WTC11 (cell line): Measurements from ENCODE around the gene OPCML. TPM values are rescaled to one million over a fixed set of nuclear protein-coding genes. Genes with fewer than 3 reads are reported as not detected.

Experiments
- ATAC-seq: fragments of 200-7000 bp; cut with Tn5 transposase; 2 replicates; pipeline ENCODE4 v1.10.0; 2021; ENCODE audit warnings: mild to moderate bottlenecking, moderate library complexity
- CTCF ChIA-PET: fragments of 300-600 bp; sonication (Branson Sonifier 250); formaldehyde crosslinking; loops from one replicate; lab custom pipeline; 2021; ENCODE audit warnings: antibody characterized with exemption; lab: Charles Lee
- POLR2A ChIA-PET: fragments of 350-600 bp; sonication (Branson Sonifier 250); formaldehyde crosslinking; loops from one replicate; lab custom pipeline; 2021; ENCODE audit warnings: antibody characterized with exemption; lab: Charles Lee
- DNase-seq: peaks from one replicate; pipeline ENCODE4 v3.0.0; 2021; ENCODE audit warnings: low spot score
- H3K27ac Mint-ChIP-seq: 2 replicates; pipeline ENCODE4 v1.8.0; 2021; ENCODE audit warnings: mixed read lengths
- H3K27me3 Mint-ChIP-seq: 2 replicates; pipeline ENCODE4 v1.8.0; 2021; ENCODE audit warnings: low read depth, mild to moderate bottlenecking, moderate library complexity, mixed read lengths
- H3K36me3 Mint-ChIP-seq: 2 replicates; pipeline ENCODE4 v1.8.0; 2021; ENCODE audit warnings: mixed read lengths
- H3K4me1 Mint-ChIP-seq: 2 replicates; pipeline ENCODE4 v1.8.0; 2022; ENCODE audit warnings: mixed read lengths
- H3K4me3 Mint-ChIP-seq: 2 replicates; pipeline ENCODE4 v1.8.0; 2021; ENCODE audit warnings: mild to moderate bottlenecking, moderate library complexity, mixed read lengths
- H3K9me3 Mint-ChIP-seq: 2 replicates; pipeline ENCODE4 v1.8.0; 2021; ENCODE audit warnings: mixed read lengths
- CREM ChIP-seq: sonication (generic); formaldehyde crosslinking; IDR thresholded peaks from 2 replicates; pipeline ENCODE4 v1.8.1; 2022; ENCODE audit warnings: mild to moderate bottlenecking, missing genetic modification reagents, moderate library complexity
- ELF4 ChIP-seq: sonication (generic); formaldehyde crosslinking; IDR thresholded peaks from 2 replicates; pipeline ENCODE4 v1.8.1; 2022; ENCODE audit warnings: low read depth, mild to moderate bottlenecking, moderate library complexity, missing genetic modification reagents
- ETV6 ChIP-seq: sonication (generic); formaldehyde crosslinking; IDR thresholded peaks from 2 replicates; pipeline ENCODE4 v1.8.1; 2022; ENCODE audit warnings: mild to moderate bottlenecking, missing genetic modification reagents
- FOXK1 ChIP-seq: sonication (generic); formaldehyde crosslinking; IDR thresholded peaks from 2 replicates; pipeline ENCODE4 v1.8.0; 2022; ENCODE audit warnings: mild to moderate bottlenecking, moderate library complexity, missing genetic modification reagents
- GTF2I ChIP-seq: fragments of 250-450 bp; sonication (Bioruptor Pico); conservative IDR thresholded peaks from 2 replicates; pipeline ENCODE4 v1.4.0; 2021; ENCODE audit warnings: mild to moderate bottlenecking
- HMGA2 ChIP-seq: fragments of 250-450 bp; sonication (Bioruptor Pico); IDR thresholded peaks from 2 replicates; pipeline ENCODE4 v1.4.0; 2021; ENCODE audit warnings: mild to moderate bottlenecking, moderate library complexity
- IRF2 ChIP-seq: sonication (generic); formaldehyde crosslinking; IDR thresholded peaks from 2 replicates; pipeline ENCODE4 v1.8.0; 2022; ENCODE audit warnings: low read depth, missing genetic modification reagents, borderline replicate concordance
- NFYB ChIP-seq: sonication (generic); formaldehyde crosslinking; conservative IDR thresholded peaks from 2 replicates; pipeline ENCODE4 v1.8.0; 2022; ENCODE audit warnings: low read depth, missing genetic modification reagents
- NR1H2 ChIP-seq: sonication (generic); formaldehyde crosslinking; IDR thresholded peaks from 2 replicates; pipeline ENCODE4 v1.9.0; 2021; ENCODE audit warnings: mild to moderate bottlenecking, moderate library complexity, missing genetic modification reagents
- NR3C1 ChIP-seq: sonication (generic); formaldehyde crosslinking; conservative IDR thresholded peaks from 2 replicates; pipeline ENCODE4 v1.8.1; 2023; ENCODE audit warnings: low read depth, mild to moderate bottlenecking, missing genetic modification reagents
- PRRX2 ChIP-seq: fragments of 250-450 bp; sonication (Bioruptor Pico); IDR thresholded peaks from 2 replicates; pipeline ENCODE4 v1.8.0; 2021; ENCODE audit warnings: mild to moderate bottlenecking
- SP1 ChIP-seq: sonication (generic); formaldehyde crosslinking; conservative IDR thresholded peaks from 2 replicates; pipeline ENCODE4 v1.8.1; 2022; ENCODE audit warnings: missing genetic modification reagents
- TEAD1 ChIP-seq: sonication (generic); formaldehyde crosslinking; IDR thresholded peaks from 2 replicates; pipeline ENCODE4 v1.8.0; 2022; ENCODE audit warnings: mild to moderate bottlenecking, missing genetic modification reagents
- TP53 ChIP-seq: sonication (generic); formaldehyde crosslinking; IDR thresholded peaks from 2 replicates; pipeline ENCODE4 v1.8.1; 2023; ENCODE audit warnings: mild to moderate bottlenecking, missing genetic modification reagents
- total RNA-seq: library from RNA; stranded (reverse); gene quantifications from 3 replicates; pipeline ENCODE4 v1.2.3, GENCODE V29; 2021
- TF ChIP-seq, protein P1 (sequence below): fragments of 250-450 bp; sonication (Bioruptor Pico); IDR thresholded peaks from 2 replicates; pipeline ENCODE4 v1.9.0; 2021; ENCODE audit warnings: mild to moderate bottlenecking, borderline replicate concordance
- TF ChIP-seq, protein P2 (sequence below): fragments of 250-450 bp; sonication (Bioruptor Pico); IDR thresholded peaks from 2 replicates; pipeline ENCODE4 v2.1.2; 2022; ENCODE audit warnings: mild to moderate bottlenecking, moderate library complexity
- TF ChIP-seq, protein P3 (sequence below): sonication (generic); formaldehyde crosslinking; conservative IDR thresholded peaks from 2 replicates; pipeline ENCODE4 v1.8.1; 2023; ENCODE audit warnings: mild to moderate bottlenecking, low read depth, missing genetic modification reagents, moderate library complexity
- TF ChIP-seq, protein P4 (sequence below): fragments of 200-600 bp; IDR thresholded peaks from 2 replicates; pipeline ENCODE4 v1.8.0; 2022; ENCODE audit warnings: antibody characterized with exemption
- TF ChIP-seq, protein P5 (sequence below): sonication (generic); formaldehyde crosslinking; IDR thresholded peaks from 2 replicates; pipeline ENCODE4 v1.8.1; 2023; ENCODE audit warnings: mild to moderate bottlenecking, missing genetic modification reagents
- TF ChIP-seq, protein P6 (sequence below): sonication (generic); formaldehyde crosslinking; IDR thresholded peaks from 2 replicates; pipeline ENCODE4 v1.8.1; 2022; ENCODE audit warnings: missing genetic modification reagents, borderline replicate concordance

The OPCML gene
- total RNA-seq, 1 experiment from 2014 or later, result 1.5 TPM

DNA sequence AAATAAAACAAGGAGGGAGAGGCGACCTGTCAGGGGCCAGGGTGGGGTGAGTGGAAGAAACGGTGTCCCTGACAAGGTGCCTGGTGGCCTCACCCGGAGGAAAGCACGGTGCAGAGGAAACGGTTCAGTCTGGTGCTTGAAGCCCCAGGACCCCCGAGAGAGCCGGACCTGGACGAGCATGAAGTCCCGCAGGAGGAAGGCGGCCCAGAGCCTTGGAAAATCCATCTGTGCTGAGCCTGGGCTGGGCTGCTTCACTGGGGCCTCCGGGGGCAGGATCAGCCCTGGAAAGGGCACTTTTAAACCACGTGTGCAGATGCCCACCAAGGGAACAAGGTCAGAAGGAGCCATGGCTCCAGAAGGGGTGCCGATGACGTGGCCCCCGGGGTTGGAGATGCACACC is 467.3 kb downstream of the OPCML start:
- peak overlapping the region; percentile 72 for H3K4me3 Mint-ChIP-seq
- no peaks in the 10 kb centered on the region for H3K9me3 Mint-ChIP-seq
- H3K27ac Mint-ChIP-seq, result no peak overlapping the region
- no peak for TF ChIP-seq ELF4 (CRISPR knock-in tag)
- TF ChIP-seq, protein P1, sequence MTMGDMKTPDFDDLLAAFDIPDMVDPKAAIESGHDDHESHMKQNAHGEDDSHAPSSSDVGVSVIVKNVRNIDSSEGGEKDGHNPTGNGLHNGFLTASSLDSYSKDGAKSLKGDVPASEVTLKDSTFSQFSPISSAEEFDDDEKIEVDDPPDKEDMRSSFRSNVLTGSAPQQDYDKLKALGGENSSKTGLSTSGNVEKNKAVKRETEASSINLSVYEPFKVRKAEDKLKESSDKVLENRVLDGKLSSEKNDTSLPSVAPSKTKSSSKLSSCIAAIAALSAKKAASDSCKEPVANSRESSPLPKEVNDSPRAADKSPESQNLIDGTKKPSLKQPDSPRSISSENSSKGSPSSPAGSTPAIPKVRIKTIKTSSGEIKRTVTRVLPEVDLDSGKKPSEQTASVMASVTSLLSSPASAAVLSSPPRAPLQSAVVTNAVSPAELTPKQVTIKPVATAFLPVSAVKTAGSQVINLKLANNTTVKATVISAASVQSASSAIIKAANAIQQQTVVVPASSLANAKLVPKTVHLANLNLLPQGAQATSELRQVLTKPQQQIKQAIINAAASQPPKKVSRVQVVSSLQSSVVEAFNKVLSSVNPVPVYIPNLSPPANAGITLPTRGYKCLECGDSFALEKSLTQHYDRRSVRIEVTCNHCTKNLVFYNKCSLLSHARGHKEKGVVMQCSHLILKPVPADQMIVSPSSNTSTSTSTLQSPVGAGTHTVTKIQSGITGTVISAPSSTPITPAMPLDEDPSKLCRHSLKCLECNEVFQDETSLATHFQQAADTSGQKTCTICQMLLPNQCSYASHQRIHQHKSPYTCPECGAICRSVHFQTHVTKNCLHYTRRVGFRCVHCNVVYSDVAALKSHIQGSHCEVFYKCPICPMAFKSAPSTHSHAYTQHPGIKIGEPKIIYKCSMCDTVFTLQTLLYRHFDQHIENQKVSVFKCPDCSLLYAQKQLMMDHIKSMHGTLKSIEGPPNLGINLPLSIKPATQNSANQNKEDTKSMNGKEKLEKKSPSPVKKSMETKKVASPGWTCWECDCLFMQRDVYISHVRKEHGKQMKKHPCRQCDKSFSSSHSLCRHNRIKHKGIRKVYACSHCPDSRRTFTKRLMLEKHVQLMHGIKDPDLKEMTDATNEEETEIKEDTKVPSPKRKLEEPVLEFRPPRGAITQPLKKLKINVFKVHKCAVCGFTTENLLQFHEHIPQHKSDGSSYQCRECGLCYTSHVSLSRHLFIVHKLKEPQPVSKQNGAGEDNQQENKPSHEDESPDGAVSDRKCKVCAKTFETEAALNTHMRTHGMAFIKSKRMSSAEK (CRISPR knock-in tag), result no peak
- TF ChIP-seq PRRX2 (CRISPR knock-in tag), result no peak
- TF ChIP-seq, all 79 proteins: peak for 0
- H3K27me3 Mint-ChIP-seq, result peaks cover 10% of the 10 kb centered on the region
- no peak for ATAC-seq
- peaks cover 24% of the 10 kb centered on the region for H3K4me1 Mint-ChIP-seq
- H3K36me3 Mint-ChIP-seq, result no peaks in the 10 kb centered on the region
- no peak for DNase-seq
- CTCF ChIA-PET, result interaction anchor here (0.7 to 2.8 kb wide), 22 partner anchors 9 to 1370 kb away, joined by 3 to 71 read pairs (median 4); no protein-coding TSS in a partner anchor
- POLR2A ChIA-PET, result no interaction called here

DNA sequence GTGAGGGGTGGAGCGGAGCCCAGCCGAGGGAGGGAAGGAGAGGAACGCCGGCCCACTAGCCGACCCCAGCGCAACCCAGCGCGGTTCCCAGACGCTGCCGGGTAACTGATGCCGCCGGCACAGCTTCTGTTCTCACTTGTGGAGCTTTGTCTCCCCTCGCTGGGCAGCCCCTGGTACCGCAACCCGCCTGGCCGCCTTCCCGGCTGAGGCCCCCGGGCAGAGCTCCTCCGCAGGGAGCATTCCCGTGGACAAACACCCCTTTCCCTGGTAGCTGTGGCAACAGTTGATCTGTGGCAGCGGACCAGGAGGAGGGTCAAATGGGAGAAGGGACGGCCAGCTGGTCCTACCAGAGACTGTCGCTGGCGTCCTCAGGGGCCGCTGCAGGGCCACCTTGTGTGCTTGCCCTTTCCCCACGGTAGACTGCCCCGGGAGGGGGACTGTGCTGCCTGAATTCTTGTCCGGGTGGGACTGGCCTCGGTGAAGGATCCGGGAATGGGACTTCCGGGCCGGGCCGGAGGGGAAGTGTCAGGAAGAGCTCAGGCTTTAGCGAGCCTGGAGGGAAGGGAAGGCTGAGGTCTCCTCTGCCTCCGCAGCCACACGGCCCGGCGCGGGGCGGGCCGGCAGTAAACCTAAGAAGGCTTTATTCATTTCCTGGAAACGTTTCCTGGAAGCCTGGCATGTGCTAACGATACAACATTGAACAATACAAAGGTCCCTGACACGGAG is 468.0 kb downstream of the OPCML start:
- H3K27me3 Mint-ChIP-seq, result peaks cover 10% of the 10 kb centered on the region
- no peaks in the 10 kb centered on the region for H3K36me3 Mint-ChIP-seq
- no peak overlapping the region for H3K27ac Mint-ChIP-seq
- H3K4me1 Mint-ChIP-seq, result peaks cover 18% of the 10 kb centered on the region
- peak overlapping the region; percentile 72 for H3K4me3 Mint-ChIP-seq
- DNase-seq, result peak; percentile 90
- ATAC-seq, result peak; percentile 90
- no peaks in the 10 kb centered on the region for H3K9me3 Mint-ChIP-seq
- ChIA-PET POLR2A (interaction anchor here (0.6 to 1.1 kb wide), 3 partner anchors 13 to 226 kb away, joined by 3 to 6 read pairs (median 3); no protein-coding TSS in a partner anchor), CTCF (interaction anchor here (0.6 to 2.8 kb wide), 40 partner anchors 10 to 1370 kb away, joined by 3 to 71 read pairs (median 4); no protein-coding TSS in a partner anchor)
- no peak for TF ChIP-seq NR1H2 (CRISPR knock-in tag)
- peak; percentile 80 for TF ChIP-seq ETV6 (CRISPR knock-in tag)
- TF ChIP-seq TP53 (CRISPR knock-in tag), result peak; percentile 58; the same call in 1 of the 2 replicates
- no peak for TF ChIP-seq NFYB (CRISPR knock-in tag)
- TF ChIP-seq, protein P2, sequence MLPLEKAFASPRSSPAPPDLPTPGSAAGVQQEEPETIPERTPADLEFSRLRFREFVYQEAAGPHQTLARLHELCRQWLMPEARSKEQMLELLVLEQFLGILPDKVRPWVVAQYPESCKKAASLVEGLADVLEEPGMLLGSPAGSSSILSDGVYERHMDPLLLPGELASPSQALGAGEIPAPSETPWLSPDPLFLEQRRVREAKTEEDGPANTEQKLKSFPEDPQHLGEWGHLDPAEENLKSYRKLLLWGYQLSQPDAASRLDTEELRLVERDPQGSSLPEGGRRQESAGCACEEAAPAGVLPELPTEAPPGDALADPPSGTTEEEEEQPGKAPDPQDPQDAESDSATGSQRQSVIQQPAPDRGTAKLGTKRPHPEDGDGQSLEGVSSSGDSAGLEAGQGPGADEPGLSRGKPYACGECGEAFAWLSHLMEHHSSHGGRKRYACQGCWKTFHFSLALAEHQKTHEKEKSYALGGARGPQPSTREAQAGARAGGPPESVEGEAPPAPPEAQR, result no peak
- TF ChIP-seq GTF2I (CRISPR knock-in tag), result 0 out of 2 replicates have a peak, but pooled peaks have one; percentile 17
- no peak for TF ChIP-seq HMGA2 (CRISPR knock-in tag)
- no peak for TF ChIP-seq NR3C1 (CRISPR knock-in tag)
- TF ChIP-seq TEAD1 (CRISPR knock-in tag), result 0 out of 2 replicates have a peak, but pooled peaks have one; percentile 34
- TF ChIP-seq, protein P3, sequence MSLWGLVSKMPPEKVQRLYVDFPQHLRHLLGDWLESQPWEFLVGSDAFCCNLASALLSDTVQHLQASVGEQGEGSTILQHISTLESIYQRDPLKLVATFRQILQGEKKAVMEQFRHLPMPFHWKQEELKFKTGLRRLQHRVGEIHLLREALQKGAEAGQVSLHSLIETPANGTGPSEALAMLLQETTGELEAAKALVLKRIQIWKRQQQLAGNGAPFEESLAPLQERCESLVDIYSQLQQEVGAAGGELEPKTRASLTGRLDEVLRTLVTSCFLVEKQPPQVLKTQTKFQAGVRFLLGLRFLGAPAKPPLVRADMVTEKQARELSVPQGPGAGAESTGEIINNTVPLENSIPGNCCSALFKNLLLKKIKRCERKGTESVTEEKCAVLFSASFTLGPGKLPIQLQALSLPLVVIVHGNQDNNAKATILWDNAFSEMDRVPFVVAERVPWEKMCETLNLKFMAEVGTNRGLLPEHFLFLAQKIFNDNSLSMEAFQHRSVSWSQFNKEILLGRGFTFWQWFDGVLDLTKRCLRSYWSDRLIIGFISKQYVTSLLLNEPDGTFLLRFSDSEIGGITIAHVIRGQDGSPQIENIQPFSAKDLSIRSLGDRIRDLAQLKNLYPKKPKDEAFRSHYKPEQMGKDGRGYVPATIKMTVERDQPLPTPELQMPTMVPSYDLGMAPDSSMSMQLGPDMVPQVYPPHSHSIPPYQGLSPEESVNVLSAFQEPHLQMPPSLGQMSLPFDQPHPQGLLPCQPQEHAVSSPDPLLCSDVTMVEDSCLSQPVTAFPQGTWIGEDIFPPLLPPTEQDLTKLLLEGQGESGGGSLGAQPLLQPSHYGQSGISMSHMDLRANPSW (CRISPR knock-in tag), result no peak
- no peak for TF ChIP-seq IRF2 (CRISPR knock-in tag)
- TF ChIP-seq, protein P4, sequence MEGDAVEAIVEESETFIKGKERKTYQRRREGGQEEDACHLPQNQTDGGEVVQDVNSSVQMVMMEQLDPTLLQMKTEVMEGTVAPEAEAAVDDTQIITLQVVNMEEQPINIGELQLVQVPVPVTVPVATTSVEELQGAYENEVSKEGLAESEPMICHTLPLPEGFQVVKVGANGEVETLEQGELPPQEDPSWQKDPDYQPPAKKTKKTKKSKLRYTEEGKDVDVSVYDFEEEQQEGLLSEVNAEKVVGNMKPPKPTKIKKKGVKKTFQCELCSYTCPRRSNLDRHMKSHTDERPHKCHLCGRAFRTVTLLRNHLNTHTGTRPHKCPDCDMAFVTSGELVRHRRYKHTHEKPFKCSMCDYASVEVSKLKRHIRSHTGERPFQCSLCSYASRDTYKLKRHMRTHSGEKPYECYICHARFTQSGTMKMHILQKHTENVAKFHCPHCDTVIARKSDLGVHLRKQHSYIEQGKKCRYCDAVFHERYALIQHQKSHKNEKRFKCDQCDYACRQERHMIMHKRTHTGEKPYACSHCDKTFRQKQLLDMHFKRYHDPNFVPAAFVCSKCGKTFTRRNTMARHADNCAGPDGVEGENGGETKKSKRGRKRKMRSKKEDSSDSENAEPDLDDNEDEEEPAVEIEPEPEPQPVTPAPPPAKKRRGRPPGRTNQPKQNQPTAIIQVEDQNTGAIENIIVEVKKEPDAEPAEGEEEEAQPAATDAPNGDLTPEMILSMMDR, result peak; percentile 37; the same call in 1 of the 2 replicates
- TF ChIP-seq SP1 (CRISPR knock-in tag), result peak; percentile 57
- TF ChIP-seq, protein P5, sequence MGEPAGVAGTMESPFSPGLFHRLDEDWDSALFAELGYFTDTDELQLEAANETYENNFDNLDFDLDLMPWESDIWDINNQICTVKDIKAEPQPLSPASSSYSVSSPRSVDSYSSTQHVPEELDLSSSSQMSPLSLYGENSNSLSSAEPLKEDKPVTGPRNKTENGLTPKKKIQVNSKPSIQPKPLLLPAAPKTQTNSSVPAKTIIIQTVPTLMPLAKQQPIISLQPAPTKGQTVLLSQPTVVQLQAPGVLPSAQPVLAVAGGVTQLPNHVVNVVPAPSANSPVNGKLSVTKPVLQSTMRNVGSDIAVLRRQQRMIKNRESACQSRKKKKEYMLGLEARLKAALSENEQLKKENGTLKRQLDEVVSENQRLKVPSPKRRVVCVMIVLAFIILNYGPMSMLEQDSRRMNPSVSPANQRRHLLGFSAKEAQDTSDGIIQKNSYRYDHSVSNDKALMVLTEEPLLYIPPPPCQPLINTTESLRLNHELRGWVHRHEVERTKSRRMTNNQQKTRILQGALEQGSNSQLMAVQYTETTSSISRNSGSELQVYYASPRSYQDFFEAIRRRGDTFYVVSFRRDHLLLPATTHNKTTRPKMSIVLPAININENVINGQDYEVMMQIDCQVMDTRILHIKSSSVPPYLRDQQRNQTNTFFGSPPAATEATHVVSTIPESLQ (CRISPR knock-in tag), result no peak
- TF ChIP-seq, protein P6, sequence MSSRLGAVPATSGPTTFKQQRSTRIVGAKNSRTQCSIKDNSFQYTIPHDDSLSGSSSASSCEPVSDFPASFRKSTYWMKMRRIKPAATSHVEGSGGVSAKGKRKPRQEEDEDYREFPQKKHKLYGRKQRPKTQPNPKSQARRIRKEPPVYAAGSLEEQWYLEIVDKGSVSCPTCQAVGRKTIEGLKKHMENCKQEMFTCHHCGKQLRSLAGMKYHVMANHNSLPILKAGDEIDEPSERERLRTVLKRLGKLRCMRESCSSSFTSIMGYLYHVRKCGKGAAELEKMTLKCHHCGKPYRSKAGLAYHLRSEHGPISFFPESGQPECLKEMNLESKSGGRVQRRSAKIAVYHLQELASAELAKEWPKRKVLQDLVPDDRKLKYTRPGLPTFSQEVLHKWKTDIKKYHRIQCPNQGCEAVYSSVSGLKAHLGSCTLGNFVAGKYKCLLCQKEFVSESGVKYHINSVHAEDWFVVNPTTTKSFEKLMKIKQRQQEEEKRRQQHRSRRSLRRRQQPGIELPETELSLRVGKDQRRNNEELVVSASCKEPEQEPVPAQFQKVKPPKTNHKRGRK, result no peak
- peak; percentile 81; the same call in 1 of the 2 replicates for TF ChIP-seq CREM
- 0 out of 2 replicates have a peak, but pooled peaks have one; percentile 35 for TF ChIP-seq FOXK1 (CRISPR knock-in tag)
